ENCODE results near the gene PAAF1.

Gene PAAF1

DNA sequence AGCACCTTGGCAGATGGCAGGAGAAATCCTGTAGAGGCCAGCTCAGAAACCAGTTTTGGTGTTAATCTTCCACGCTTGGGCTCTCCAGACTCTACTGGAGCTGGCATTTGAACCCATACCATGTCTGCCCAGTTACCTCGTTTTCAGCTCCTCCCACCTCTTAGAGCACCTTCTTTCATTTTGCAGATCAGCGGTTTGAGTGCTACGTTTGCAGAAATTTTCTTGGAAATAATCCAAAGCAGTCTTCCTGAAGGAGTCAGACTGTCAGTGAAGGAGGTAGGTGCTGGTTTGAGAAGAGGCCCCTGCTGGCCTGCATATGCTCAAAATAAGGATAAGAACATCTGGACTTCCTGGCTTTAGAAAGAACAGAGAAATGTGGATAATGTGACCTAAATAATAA lies 13.8 kb upstream of the PAAF1 start:
- TF ChIP-seq, protein P1, sequence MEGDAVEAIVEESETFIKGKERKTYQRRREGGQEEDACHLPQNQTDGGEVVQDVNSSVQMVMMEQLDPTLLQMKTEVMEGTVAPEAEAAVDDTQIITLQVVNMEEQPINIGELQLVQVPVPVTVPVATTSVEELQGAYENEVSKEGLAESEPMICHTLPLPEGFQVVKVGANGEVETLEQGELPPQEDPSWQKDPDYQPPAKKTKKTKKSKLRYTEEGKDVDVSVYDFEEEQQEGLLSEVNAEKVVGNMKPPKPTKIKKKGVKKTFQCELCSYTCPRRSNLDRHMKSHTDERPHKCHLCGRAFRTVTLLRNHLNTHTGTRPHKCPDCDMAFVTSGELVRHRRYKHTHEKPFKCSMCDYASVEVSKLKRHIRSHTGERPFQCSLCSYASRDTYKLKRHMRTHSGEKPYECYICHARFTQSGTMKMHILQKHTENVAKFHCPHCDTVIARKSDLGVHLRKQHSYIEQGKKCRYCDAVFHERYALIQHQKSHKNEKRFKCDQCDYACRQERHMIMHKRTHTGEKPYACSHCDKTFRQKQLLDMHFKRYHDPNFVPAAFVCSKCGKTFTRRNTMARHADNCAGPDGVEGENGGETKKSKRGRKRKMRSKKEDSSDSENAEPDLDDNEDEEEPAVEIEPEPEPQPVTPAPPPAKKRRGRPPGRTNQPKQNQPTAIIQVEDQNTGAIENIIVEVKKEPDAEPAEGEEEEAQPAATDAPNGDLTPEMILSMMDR (IDR thresholded peaks at IDR 0.05; ENCODE audit: low read depth, low read length, missing control alignments) = no peak
- no peak for DNase-seq (ENCODE audit: low read depth)
- in situ Hi-C loops (cut with HindIII; ENCODE audit: low sequenced_read_pairs) = no loop called here
- H3K4me3 ChIP-seq (ENCODE audit: low read depth, low read length) = no peak overlapping the region

GRCh38 chr11:73866095-73866579 lies 10.7 kb upstream of the PAAF1 start:
- H3K4me3 ChIP-seq (ENCODE audit: low read depth, low read length) = no peak overlapping the region
- TF ChIP-seq, protein P1 (IDR thresholded peaks at IDR 0.05; ENCODE audit: low read depth, low read length, missing control alignments) = no peak
- DNase-seq (ENCODE audit: low read depth) = no peak
- in situ Hi-C loops (cut with HindIII; ENCODE audit: low sequenced_read_pairs) = no loop called here

DNA sequence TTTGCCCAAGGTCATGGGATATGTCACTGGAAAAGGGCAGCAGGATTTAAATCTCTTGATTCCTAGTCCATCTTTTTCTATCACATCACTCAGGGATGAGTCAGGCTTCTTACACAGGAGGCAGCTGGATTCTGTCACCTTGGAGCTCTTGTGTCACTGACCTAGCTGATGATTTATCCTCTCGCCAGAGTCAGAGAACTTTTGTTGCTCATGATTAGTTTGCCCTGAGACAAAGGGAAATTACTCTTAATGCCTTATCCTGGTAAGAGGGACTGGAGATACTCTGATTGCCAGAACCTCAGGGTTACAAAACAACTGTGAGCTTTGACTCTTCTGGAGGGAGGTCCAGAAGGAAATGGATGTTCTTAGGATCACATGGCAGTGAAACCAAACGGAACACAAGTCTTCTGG lies 10.2 kb upstream of the PAAF1 start:
- no peak overlapping the region for H3K4me3 ChIP-seq (ENCODE audit: low read depth, low read length)
- no peak for DNase-seq (ENCODE audit: low read depth)
- in situ Hi-C loops (cut with HindIII; ENCODE audit: low sequenced_read_pairs) = no loop called here
- TF ChIP-seq, protein P1 (IDR thresholded peaks at IDR 0.05; ENCODE audit: low read depth, low read length, missing control alignments) = no peak

GRCh38 chr11:73869332-73869949 lies 7.4 kb upstream of the PAAF1 start:
- in situ Hi-C loops (cut with HindIII; ENCODE audit: low sequenced_read_pairs) = no loop called here
- TF ChIP-seq, protein P1 (IDR thresholded peaks at IDR 0.05; ENCODE audit: low read depth, low read length, missing control alignments) = no peak
- no peak for DNase-seq (ENCODE audit: low read depth)
- H3K4me3 ChIP-seq (ENCODE audit: low read depth, low read length) = no peak overlapping the region

DNA sequence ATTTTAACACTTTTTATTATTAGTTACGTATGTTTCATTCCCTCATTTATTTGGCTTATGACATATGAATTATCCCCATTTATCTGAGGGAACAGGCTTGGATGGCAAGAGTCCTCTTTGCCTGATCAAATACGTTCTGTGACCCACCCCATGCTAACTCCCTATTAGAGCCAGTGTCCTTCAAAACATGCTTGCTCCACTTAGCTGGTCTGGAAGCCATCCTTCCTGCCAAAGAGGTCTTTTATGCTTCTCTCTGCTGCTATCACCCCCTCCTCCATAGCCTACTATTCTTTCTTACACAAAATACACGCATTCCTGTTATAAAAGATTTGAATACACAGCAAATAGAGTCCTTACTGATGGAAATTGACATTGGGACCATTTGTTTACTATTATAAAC lies 6.5 kb upstream of the PAAF1 start:
- DNase-seq (ENCODE audit: low read depth) = no peak
- TF ChIP-seq, protein P1 (IDR thresholded peaks at IDR 0.05; ENCODE audit: low read depth, low read length, missing control alignments) = no peak
- in situ Hi-C loops (cut with HindIII; ENCODE audit: low sequenced_read_pairs) = no loop called here

GRCh38 chr11:73872749-73873357 lies 3.9 kb upstream of the PAAF1 start:
- H3K4me3 ChIP-seq (ENCODE audit: low read depth, low read length) = no peak overlapping the region
- in situ Hi-C loops (cut with HindIII; ENCODE audit: low sequenced_read_pairs) = no loop called here
- DNase-seq (ENCODE audit: low read depth) = no peak
- TF ChIP-seq, protein P1 (IDR thresholded peaks at IDR 0.05; ENCODE audit: low read depth, low read length, missing control alignments) = no peak

More for the DNA sequence above, 6.5 kb upstream of the PAAF1 start:
- H3K4me3 ChIP-seq (ENCODE audit: low read depth, low read length) = no peak overlapping the region

Data from astrocyte of the cerebellum (primary cell).